Mammary epithelial cell (primary cell): ENCODE data around the gene PIAS3.

ENCODE experiments used
- CTCF ChIP-seq, 2 donors: IDR thresholded peaks in 1 of 2; conservative IDR thresholded peaks in 1 of 2; 2 replicates each; pipeline ENCODE4 v1.5.1; 2011 to 2012; ENCODE audit warnings: inconsistent platforms in 2 of 2, low read length in 2 of 2, mild to moderate bottlenecking in 2 of 2, control low read depth in 1 of 2, low read depth in 1 of 2; ENCODE audit not compliant: insufficient read depth in 1 of 2; ENCODE audit errors: extremely low read depth in 1 of 2
- EZH2 ChIP-seq: IDR thresholded peaks from 2 replicates; pipeline ENCODE4 v1.6.1; 2012; ENCODE audit warnings: low read length, inconsistent platforms, borderline replicate concordance

GRCh38 chr1:145879775-145880174 lies 20.9 kb upstream of the PIAS3 start:
- TF ChIP-seq CTCF (conservative IDR thresholded peaks at IDR 0.05 in 1 of 2, IDR thresholded peaks at IDR 0.05 in 1 of 2; ENCODE audit: extremely low read depth in 1 of 2, insufficient read depth in 1 of 2, low read depth in 1 of 2, low read length in 2 of 2) (no peak), EZH2 (no peak)
